Nephron (organoid): ENCODE data around the gene TAF11.

Experiments used
- H3K27ac Mint-ChIP-seq, 3 experiments: 2 replicates each; pipeline ENCODE4 v1.8.0; 2020; ENCODE audit warnings: mixed read lengths in 3 of 3, mild to moderate bottlenecking in 2 of 3, moderate library complexity in 1 of 3
- H3K27me3 Mint-ChIP-seq: 2 replicates; pipeline ENCODE4 v1.8.0; 2021; ENCODE audit warnings: low read depth, mild to moderate bottlenecking, moderate library complexity, mixed read lengths
- H3K36me3 Mint-ChIP-seq: 2 replicates; pipeline ENCODE4 v1.8.0; 2020; ENCODE audit warnings: low read depth, mixed read lengths
- H3K4me1 Mint-ChIP-seq: 2 replicates; pipeline ENCODE4 v1.8.0; 2020; ENCODE audit warnings: mixed read lengths
- H3K4me3 Mint-ChIP-seq, 3 experiments: 2 replicates each; pipeline ENCODE4 v1.8.0; 2020; ENCODE audit warnings: mild to moderate bottlenecking in 3 of 3, mixed read lengths in 3 of 3, moderate library complexity in 2 of 3
- H3K9me3 Mint-ChIP-seq: 2 replicates; pipeline ENCODE4 v1.8.0; 2020; ENCODE audit warnings: mixed read lengths
- CTCF ChIP-seq, 3 experiments: fragments of 200-600 bp; sonication (generic); IDR thresholded peaks; one replicate each; pipeline ENCODE4 v1.5.0; 2021; ENCODE audit warnings: antibody characterized with exemption in 3 of 3; ENCODE audit not compliant: unreplicated experiment in 3 of 3

Gene TAF11

GRCh38 chr6:34836451-34836850 lies 51.4 kb downstream of the TAF11 start:
- peaks cover 53% of the 10 kb centered on the region for H3K36me3 Mint-ChIP-seq
- H3K27me3 Mint-ChIP-seq = no peaks in the 10 kb centered on the region
- no peaks in the 10 kb centered on the region for H3K9me3 Mint-ChIP-seq
- no peak overlapping the region for H3K27ac Mint-ChIP-seq
- no peak for TF ChIP-seq CTCF (IDR thresholded peaks at IDR 0.05; ENCODE audit: unreplicated experiment in 3 of 3)
- no peak overlapping the region for H3K4me3 Mint-ChIP-seq
- no peaks in the 10 kb centered on the region for H3K4me1 Mint-ChIP-seq

GRCh38 chr6:34836008-34836407 lies 51.8 kb downstream of the TAF11 start:
- no peaks in the 10 kb centered on the region for H3K9me3 Mint-ChIP-seq
- H3K27me3 Mint-ChIP-seq = no peaks in the 10 kb centered on the region
- H3K36me3 Mint-ChIP-seq = peaks cover 52% of the 10 kb centered on the region
- no peak overlapping the region for H3K4me3 Mint-ChIP-seq
- no peak overlapping the region for H3K27ac Mint-ChIP-seq
- no peaks in the 10 kb centered on the region for H3K4me1 Mint-ChIP-seq
- no peak for TF ChIP-seq CTCF (IDR thresholded peaks at IDR 0.05; ENCODE audit: unreplicated experiment in 3 of 3)

GRCh38 chr6:34834789-34835518 lies 52.9 kb downstream of the TAF11 start:
- Mint-ChIP-seq H3K27me3 (no peaks in the 10 kb centered on the region), H3K36me3 (peaks cover 56% of the 10 kb centered on the region), H3K9me3 (no peaks in the 10 kb centered on the region), H3K4me1 (no peaks in the 10 kb centered on the region), H3K27ac (no peak overlapping the region), H3K4me3 (no peak overlapping the region)
- TF ChIP-seq CTCF (IDR thresholded peaks at IDR 0.05; ENCODE audit: unreplicated experiment in 3 of 3) = no peak

GRCh38 chr6:34832942-34833341 lies 54.9 kb downstream of the TAF11 start:
- TF ChIP-seq CTCF (IDR thresholded peaks at IDR 0.05; ENCODE audit: unreplicated experiment in 3 of 3) = no peak
- H3K27ac Mint-ChIP-seq = no peak overlapping the region
- no peaks in the 10 kb centered on the region for H3K27me3 Mint-ChIP-seq
- H3K4me3 Mint-ChIP-seq = no peak overlapping the region
- peaks cover 51% of the 10 kb centered on the region for H3K36me3 Mint-ChIP-seq
- no peaks in the 10 kb centered on the region for H3K4me1 Mint-ChIP-seq
- H3K9me3 Mint-ChIP-seq = no peaks in the 10 kb centered on the region

- no peaks in the 10 kb centered on the region for H3K27me3 Mint-ChIP-seq
- no peak overlapping the region for H3K27ac Mint-ChIP-seq
- TF ChIP-seq CTCF (IDR thresholded peaks at IDR 0.05; ENCODE audit: unreplicated experiment in 3 of 3) = no peak
- H3K36me3 Mint-ChIP-seq = peaks cover 34% of the 10 kb centered on the region
- no peaks in the 10 kb centered on the region for H3K4me1 Mint-ChIP-seq
- no peaks in the 10 kb centered on the region for H3K9me3 Mint-ChIP-seq
- no peak overlapping the region for H3K4me3 Mint-ChIP-seq
Observed at GRCh38 chr6:34829137-34829536, 58.7 kb downstream of the TAF11 start.
